PC-3 (cell line): ENCODE results near the gene CHMP5. TPM values are rescaled to one million over a fixed set of nuclear protein-coding genes. Genes with fewer than 3 reads are reported as not detected.
A peak's percentile ranks its signal among the peaks of the same experiment; 100 is the strongest.

Experiments
- ATAC-seq: fragments of 200-7000 bp; cut with Tn5 transposase; 2 replicates; pipeline ENCODE4 v1.9.1; 2020; ENCODE audit warnings: mild to moderate bottlenecking, moderate library complexity
- BruUV-seq: library from RNA; stranded (reverse); fragments of 400-500 nt; replicated peaks from 2 replicates; lab custom pipeline; 2021; lab: Mats Ljungman, UMichigan
- CTCF ChIA-PET: fragments of 300-600 bp; sonication (Branson Sonifier 250); formaldehyde crosslinking; loops from one replicate; lab custom pipeline; 2022; ENCODE audit warnings: antibody characterized with exemption; lab: Charles Lee
- POLR2A ChIA-PET: fragments of 300-600 bp; sonication (Branson Sonifier 250); formaldehyde crosslinking; loops from one replicate; lab custom pipeline; 2022; ENCODE audit warnings: antibody characterized with exemption; ENCODE audit not compliant: unreplicated experiment; lab: Charles Lee
- DNase-seq: peaks from one replicate; pipeline ENCODE4 v3.0.0-alpha.2; 2015
- H2AFZ ChIP-seq: fragments of 300-600 bp; sonication (generic); 2 replicates; pipeline ENCODE4 v1.6.0; 2016; ENCODE audit warnings: antibody characterized with exemption, low read length
- H3F3A ChIP-seq: fragments of 300-600 bp; sonication (generic); one replicate; pipeline ENCODE4 v1.6.0; 2017; ENCODE audit warnings: antibody characterized with exemption, low read length, control low read depth, mild to moderate bottlenecking; ENCODE audit not compliant: unreplicated experiment
- H3K27ac ChIP-seq: fragments of 300-600 bp; sonication (generic); 2 replicates; pipeline ENCODE4 v1.5.1; 2016; ENCODE audit warnings: mild to moderate bottlenecking, low read length
- H3K27me3 ChIP-seq: fragments of 300-600 bp; sonication (generic); 2 replicates; pipeline ENCODE4 v1.6.1; 2016; ENCODE audit warnings: low read length, mixed read lengths
- H3K36me3 ChIP-seq: fragments of 300-600 bp; sonication (generic); 2 replicates; pipeline ENCODE4 v1.6.1; 2016; ENCODE audit warnings: low read depth, mixed run types, low read length, mixed read lengths
- H3K4me1 ChIP-seq: fragments of 300-600 bp; sonication (generic); 2 replicates; pipeline ENCODE4 v1.5.1; 2016; ENCODE audit warnings: low read length; ENCODE audit not compliant: insufficient read depth
- H3K4me2 ChIP-seq: fragments of 300-600 bp; sonication (generic); 2 replicates; pipeline ENCODE4 v1.6.0; 2016; ENCODE audit warnings: low read length
- H3K4me3 ChIP-seq: fragments of 300-600 bp; sonication (generic); 2 replicates; pipeline ENCODE4 v1.5.1; 2016; ENCODE audit warnings: mild to moderate bottlenecking, low read length, mixed read lengths
- H3K79me2 ChIP-seq: fragments of 300-600 bp; sonication (generic); 2 replicates; pipeline ENCODE4 v1.6.1; 2017; ENCODE audit warnings: low read length, mixed read lengths
- H3K9ac ChIP-seq: fragments of 300-600 bp; sonication (generic); 2 replicates; pipeline ENCODE4 v1.6.0; 2016; ENCODE audit warnings: mild to moderate bottlenecking, low read length
- H3K9me2 ChIP-seq: fragments of 300-600 bp; sonication (generic); replicated peaks from 2 replicates; pipeline ENCODE4 v1.6.1; 2016; ENCODE audit warnings: mixed run types, low read length, mixed read lengths
- H3K9me3 ChIP-seq: fragments of 300-600 bp; sonication (generic); 2 replicates; pipeline ENCODE4 v1.6.1; 2016; ENCODE audit warnings: low read length, mixed read lengths
- H4K20me1 ChIP-seq: fragments of 300-600 bp; sonication (generic); 2 replicates; pipeline ENCODE4 v1.6.1; 2016; ENCODE audit warnings: low read length, mixed read lengths
- CTCF ChIP-seq: fragments of 300-600 bp; sonication (generic); conservative IDR thresholded peaks from 2 replicates; pipeline ENCODE4 v1.5.1; 2017; ENCODE audit warnings: antibody characterized with exemption, low read depth, mild to moderate bottlenecking, low read length
- EZH2 ChIP-seq: fragments of 300-600 bp; sonication (generic); IDR thresholded peaks from one replicate; pipeline ENCODE4 v1.6.1; 2017; ENCODE audit warnings: antibody characterized with exemption, mild to moderate bottlenecking, low read length; ENCODE audit not compliant: unreplicated experiment
- EZH2phosphoT487 ChIP-seq: fragments of 300-600 bp; sonication (generic); IDR thresholded peaks from 2 replicates; pipeline ENCODE4 v1.6.1; 2018; ENCODE audit warnings: mild to moderate bottlenecking, antibody characterized with exemption, low read length, borderline replicate concordance
- intact Hi-C: fragments of 100-400 bp; cut with micrococcal nuclease; formaldehyde crosslinking; loops from 2 replicates; pipeline ENCODE4 v1.9.0; 2023
- total RNA-seq: library from RNA; depleted of rRNA; stranded (reverse); fragments of >200 nt; gene quantifications from 2 replicates; pipeline ENCODE4 v1.2.3, GENCODE V29; 2014

CHMP5 gene
- total RNA-seq, 1 experiment from 2014 or later: 65.0 TPM

GRCh38 chr9:33265211-33265865, 489 bp downstream of the CHMP5 start:
- Histone ChIP-seq H3K4me2 (peak overlapping the region; percentile 100), H3K79me2 (peaks cover 60% of the 10 kb centered on the region)
- TF ChIP-seq EZH2 (no peak), CTCF (no peak), EZH2phosphoT487 (no peak)

GRCh38 chr9:33267151-33267767, 2.4 kb downstream of the CHMP5 start:
- intact Hi-C loops: no loop called here
- H3K9ac ChIP-seq: no peak overlapping the region
- no peaks in the 10 kb centered on the region for H3K27me3 ChIP-seq
- no peaks in the 10 kb centered on the region for H3K9me2 ChIP-seq
- DNase-seq: no peak
- H3K4me3 ChIP-seq: no peak overlapping the region
- peaks cover 28% of the 10 kb centered on the region for H3K4me1 ChIP-seq
- no peak overlapping the region for H2AFZ ChIP-seq
- no peak for TF ChIP-seq EZH2phosphoT487
- no peak for TF ChIP-seq EZH2
- POLR2A ChIA-PET: no interaction called here
- no peaks in the 10 kb centered on the region for H3K9me3 ChIP-seq
- H3K79me2 ChIP-seq: peaks cover 42% of the 10 kb centered on the region
- ATAC-seq: no peak
- H3K4me2 ChIP-seq: no peak overlapping the region
- CTCF ChIA-PET: no interaction called here
- H3K36me3 ChIP-seq: peaks cover 16% of the 10 kb centered on the region
- peaks cover 7% of the 10 kb centered on the region for H3F3A ChIP-seq
- no peak overlapping the region for H3K27ac ChIP-seq
- peaks cover 8% of the 10 kb centered on the region for H4K20me1 ChIP-seq
- no TSS peak for BruUV-seq

More at GRCh38 chr9:33265211-33265865, 489 bp downstream of the CHMP5 start:
- peaks cover 23% of the 10 kb centered on the region for H3K36me3 ChIP-seq
- ChIA-PET CTCF (no interaction called here), POLR2A (no interaction called here)
- no peak overlapping the region for H2AFZ ChIP-seq
- TSS peak; percentile 44 for BruUV-seq
- no peak for ATAC-seq
- no peak for DNase-seq
- H3F3A ChIP-seq: no peaks in the 10 kb centered on the region
- H4K20me1 ChIP-seq: peaks cover 8% of the 10 kb centered on the region
- H3K9me2 ChIP-seq: no peaks in the 10 kb centered on the region
- intact Hi-C loops: loop anchor here (2.0 kb wide), 1 partner anchor 31 kb away; no protein-coding TSS in a partner anchor
- peak overlapping the region; percentile 91 for H3K4me3 ChIP-seq
- no peaks in the 10 kb centered on the region for H3K27me3 ChIP-seq
- peak overlapping the region; percentile 90 for H3K9ac ChIP-seq
- peaks cover 19% of the 10 kb centered on the region for H3K4me1 ChIP-seq
- peak overlapping the region; percentile 53 for H3K27ac ChIP-seq
- H3K9me3 ChIP-seq: no peaks in the 10 kb centered on the region

GRCh38 chr9:33270146-33270545, 5.3 kb downstream of the CHMP5 start:
- Histone ChIP-seq H3K4me1 (peaks cover 45% of the 10 kb centered on the region), H3K9me3 (no peaks in the 10 kb centered on the region), H3K36me3 (peaks cover 16% of the 10 kb centered on the region), H3K9ac (no peak overlapping the region), H3K4me2 (no peak overlapping the region), H2AFZ (no peak overlapping the region), H3F3A (peaks cover 7% of the 10 kb centered on the region), H3K27ac (no peak overlapping the region), H3K27me3 (no peaks in the 10 kb centered on the region), H4K20me1 (no peaks in the 10 kb centered on the region), H3K79me2 (peaks cover 23% of the 10 kb centered on the region), H3K4me3 (no peak overlapping the region), H3K9me2 (no peaks in the 10 kb centered on the region)
- TF ChIP-seq EZH2 (no peak), EZH2phosphoT487 (no peak), CTCF (no peak)
- ChIA-PET POLR2A (no interaction called here), CTCF (no interaction called here)
- BruUV-seq: no TSS peak
- DNase-seq: no peak
- intact Hi-C loops: no loop called here
- peak; percentile 26; the same call in 1 of the 2 replicates for ATAC-seq
